MM.1S (cell line): ENCODE measurements around the gene SERPINA3.
A peak's percentile ranks its signal among the peaks of the same experiment; 100 is the strongest.

Source experiments
- DNase-seq: peaks from one replicate; pipeline ENCODE4 v3.0.0-alpha.2; 2015
- H2AFZ ChIP-seq: fragments of 300-600 bp; sonication (generic); 2 replicates; pipeline ENCODE4 v1.6.0; 2016; ENCODE audit warnings: antibody characterized with exemption, low read length
- H3F3A ChIP-seq: fragments of 300-600 bp; sonication (generic); 2 replicates; pipeline ENCODE4 v1.6.1; 2016; ENCODE audit warnings: mild to moderate bottlenecking, antibody characterized with exemption, low read length, moderate library complexity, mixed read lengths; ENCODE audit not compliant: insufficient read depth
- H3K27ac ChIP-seq: fragments of 300-600 bp; sonication (generic); 2 replicates; pipeline ENCODE4 v1.5.1; 2016; ENCODE audit warnings: mild to moderate bottlenecking, low read length
- H3K27me3 ChIP-seq: fragments of 300-600 bp; sonication (generic); replicated peaks from 2 replicates; pipeline ENCODE4 v1.6.0; 2016; ENCODE audit warnings: low read length; ENCODE audit not compliant: insufficient read depth
- H3K36me3 ChIP-seq: fragments of 300-600 bp; sonication (generic); replicated peaks from 2 replicates; pipeline ENCODE4 v1.6.1; 2016; ENCODE audit warnings: mild to moderate bottlenecking, low read length, mixed read lengths; ENCODE audit not compliant: insufficient read depth
- H3K4me1 ChIP-seq: fragments of 300-600 bp; sonication (generic); 2 replicates; pipeline ENCODE4 v1.6.1; 2016; ENCODE audit warnings: low read length, mixed read lengths
- H3K4me2 ChIP-seq: fragments of 300-600 bp; sonication (generic); 2 replicates; pipeline ENCODE4 v1.6.0; 2016; ENCODE audit warnings: low read depth, low read length
- H3K4me3 ChIP-seq: fragments of 300-600 bp; sonication (generic); 2 replicates; pipeline ENCODE4 v1.5.1; 2016; ENCODE audit warnings: low read length, mixed read lengths
- H3K79me2 ChIP-seq: fragments of 300-600 bp; sonication (generic); 2 replicates; pipeline ENCODE4 v1.6.1; 2016; ENCODE audit warnings: mixed run types, low read length, mixed read lengths
- H3K9ac ChIP-seq: fragments of 300-600 bp; sonication (generic); 2 replicates; pipeline ENCODE4 v1.6.1; 2016; ENCODE audit warnings: low read length, mixed read lengths
- H3K9me2 ChIP-seq: fragments of 300-600 bp; sonication (generic); replicated peaks from 2 replicates; pipeline ENCODE4 v1.6.1; 2016; ENCODE audit warnings: mild to moderate bottlenecking, low read length, mixed read lengths; ENCODE audit not compliant: insufficient read depth
- H3K9me3 ChIP-seq: fragments of 300-600 bp; sonication (generic); replicated peaks from 2 replicates; pipeline ENCODE4 v1.6.1; 2016; ENCODE audit warnings: mild to moderate bottlenecking, low read length, mixed read lengths; ENCODE audit not compliant: insufficient read depth
- H4K20me1 ChIP-seq: fragments of 300-600 bp; sonication (generic); 2 replicates; pipeline ENCODE4 v1.6.1; 2016; ENCODE audit warnings: mild to moderate bottlenecking, low read length, moderate library complexity, mixed read lengths; ENCODE audit not compliant: insufficient read depth
- EZH2 ChIP-seq: fragments of 300-600 bp; sonication (generic); optimal IDR thresholded peaks from 2 replicates; pipeline ENCODE3; 2017; ENCODE audit warnings: low read depth, mild to moderate bottlenecking, antibody characterized with exemption, low read length, mixed read lengths
- EZH2phosphoT487 ChIP-seq: fragments of 300-600 bp; sonication (generic); IDR thresholded peaks from 2 replicates; pipeline ENCODE4 v1.6.1; 2018; ENCODE audit warnings: antibody characterized with exemption, low read length
- TF ChIP-seq, protein P1 (sequence below): fragments of 300-600 bp; sonication (generic); IDR thresholded peaks from 2 replicates; pipeline ENCODE4 v1.5.1; 2016; ENCODE audit warnings: antibody characterized with exemption, low read length, mixed read lengths

SERPINA3 gene

DNA sequence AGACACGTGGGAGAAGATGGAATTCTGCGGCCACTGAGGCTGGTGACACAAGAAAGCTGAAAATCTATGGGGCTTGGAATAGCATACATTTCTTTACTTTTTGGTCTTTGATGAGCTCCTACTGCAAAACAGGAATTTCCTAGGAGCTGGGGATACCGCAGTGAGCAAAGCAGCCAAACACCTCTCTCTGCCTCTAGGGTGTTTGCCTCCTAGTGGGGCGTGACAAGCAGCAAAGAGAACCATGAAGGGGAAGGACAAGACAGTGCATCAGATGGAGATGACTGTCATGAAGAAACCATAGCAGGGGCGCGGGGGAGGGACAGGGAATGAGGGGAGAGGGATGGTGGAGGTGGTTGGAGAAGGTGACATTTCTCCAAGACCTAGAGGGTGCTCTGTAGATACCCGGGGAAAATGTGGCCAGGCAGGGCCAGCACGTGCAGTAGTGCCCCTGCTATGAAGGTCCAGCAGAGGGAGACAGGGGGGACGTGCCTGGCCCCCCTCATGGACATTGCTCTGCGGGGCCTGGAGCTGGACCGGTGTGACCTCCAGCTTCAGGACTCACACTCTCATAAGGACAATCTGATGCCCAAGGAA, 58.6 kb downstream of the SERPINA3 start:
- Histone ChIP-seq H3K4me2 (no peak overlapping the region), H3K27me3 (no peaks in the 10 kb centered on the region), H3K9me2 (no peaks in the 10 kb centered on the region), H3K27ac (no peak overlapping the region), H3K4me1 (no peaks in the 10 kb centered on the region), H3K4me3 (no peak overlapping the region), H4K20me1 (no peaks in the 10 kb centered on the region), H3K79me2 (no peaks in the 10 kb centered on the region), H3F3A (no peaks in the 10 kb centered on the region), H2AFZ (no peak overlapping the region), H3K9me3 (no peaks in the 10 kb centered on the region), H3K9ac (no peak overlapping the region), H3K36me3 (no peaks in the 10 kb centered on the region)
- DNase-seq = no peak
- TF ChIP-seq EZH2phosphoT487 = no peak
- no peak for TF ChIP-seq EZH2
- TF ChIP-seq, protein P1, sequence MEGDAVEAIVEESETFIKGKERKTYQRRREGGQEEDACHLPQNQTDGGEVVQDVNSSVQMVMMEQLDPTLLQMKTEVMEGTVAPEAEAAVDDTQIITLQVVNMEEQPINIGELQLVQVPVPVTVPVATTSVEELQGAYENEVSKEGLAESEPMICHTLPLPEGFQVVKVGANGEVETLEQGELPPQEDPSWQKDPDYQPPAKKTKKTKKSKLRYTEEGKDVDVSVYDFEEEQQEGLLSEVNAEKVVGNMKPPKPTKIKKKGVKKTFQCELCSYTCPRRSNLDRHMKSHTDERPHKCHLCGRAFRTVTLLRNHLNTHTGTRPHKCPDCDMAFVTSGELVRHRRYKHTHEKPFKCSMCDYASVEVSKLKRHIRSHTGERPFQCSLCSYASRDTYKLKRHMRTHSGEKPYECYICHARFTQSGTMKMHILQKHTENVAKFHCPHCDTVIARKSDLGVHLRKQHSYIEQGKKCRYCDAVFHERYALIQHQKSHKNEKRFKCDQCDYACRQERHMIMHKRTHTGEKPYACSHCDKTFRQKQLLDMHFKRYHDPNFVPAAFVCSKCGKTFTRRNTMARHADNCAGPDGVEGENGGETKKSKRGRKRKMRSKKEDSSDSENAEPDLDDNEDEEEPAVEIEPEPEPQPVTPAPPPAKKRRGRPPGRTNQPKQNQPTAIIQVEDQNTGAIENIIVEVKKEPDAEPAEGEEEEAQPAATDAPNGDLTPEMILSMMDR = no peak

DNA sequence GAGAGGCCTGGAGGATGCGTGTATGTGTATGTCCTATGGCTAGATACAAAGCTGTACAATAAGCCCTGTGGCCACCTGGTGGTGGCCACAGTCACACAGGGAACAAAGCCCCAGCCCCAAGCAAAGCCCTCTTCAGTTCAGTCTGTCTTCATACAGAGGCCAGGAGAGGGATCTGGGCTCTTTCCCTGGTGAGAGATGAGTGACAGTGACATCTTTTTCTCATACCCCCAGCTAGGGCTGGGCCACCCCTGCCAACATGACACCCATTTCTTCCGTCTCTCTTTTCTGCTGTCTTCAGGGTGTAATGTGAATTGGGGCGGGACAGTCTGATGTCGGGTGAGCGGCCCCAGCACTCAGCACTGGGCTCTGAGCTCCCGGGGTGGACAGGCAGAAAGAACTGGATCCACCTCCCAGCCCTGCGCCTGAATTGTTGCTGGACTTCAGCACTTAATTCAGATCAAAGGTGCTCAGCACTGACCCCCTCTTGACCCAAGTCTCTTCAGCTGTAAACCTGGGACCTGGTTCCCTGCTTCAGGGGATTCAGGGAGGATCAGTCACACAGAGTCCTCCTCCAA, 59.8 kb downstream of the SERPINA3 start:
- Histone ChIP-seq H3K79me2 (no peaks in the 10 kb centered on the region), H3K4me1 (no peaks in the 10 kb centered on the region), H3K27ac (no peak overlapping the region), H3F3A (no peaks in the 10 kb centered on the region), H3K36me3 (no peaks in the 10 kb centered on the region), H3K9ac (no peak overlapping the region), H3K9me3 (no peaks in the 10 kb centered on the region), H2AFZ (no peak overlapping the region), H3K27me3 (no peaks in the 10 kb centered on the region), H3K4me3 (no peak overlapping the region), H3K9me2 (no peaks in the 10 kb centered on the region), H4K20me1 (no peaks in the 10 kb centered on the region), H3K4me2 (no peak overlapping the region)
- TF ChIP-seq EZH2 = no peak
- TF ChIP-seq, protein P1 = 0 out of 2 replicates have a peak, but pooled peaks have one; percentile 4
- DNase-seq = no peak

DNA sequence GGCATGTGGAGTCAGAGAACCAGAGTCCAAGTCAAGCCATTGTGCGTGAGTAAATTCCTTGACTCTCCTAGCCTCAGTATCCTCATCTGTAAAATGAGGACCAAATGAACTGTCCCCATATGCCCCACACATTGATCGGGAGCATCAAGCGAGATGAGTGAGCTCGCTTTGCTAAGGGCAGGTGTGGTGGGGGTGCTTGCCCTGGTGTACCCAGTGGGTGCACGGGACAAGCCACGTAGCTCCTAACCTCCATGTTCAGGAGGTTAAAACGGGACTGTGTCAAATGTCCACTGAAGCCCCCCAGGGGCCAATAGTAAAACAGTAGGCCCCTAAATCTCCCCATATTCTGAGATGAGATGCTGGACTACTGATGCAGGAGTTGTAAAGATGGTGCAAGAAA, 60.9 kb downstream of the SERPINA3 start:
- Histone ChIP-seq H3K9me3 (no peaks in the 10 kb centered on the region), H2AFZ (no peak overlapping the region), H3K4me2 (no peak overlapping the region), H3K79me2 (no peaks in the 10 kb centered on the region), H3K9me2 (no peaks in the 10 kb centered on the region), H3K4me3 (no peak overlapping the region), H3K36me3 (no peaks in the 10 kb centered on the region), H3K9ac (no peak overlapping the region), H4K20me1 (no peaks in the 10 kb centered on the region), H3K27ac (no peak overlapping the region), H3K27me3 (no peaks in the 10 kb centered on the region), H3F3A (no peaks in the 10 kb centered on the region), H3K4me1 (no peaks in the 10 kb centered on the region)
- DNase-seq = no peak
- TF ChIP-seq EZH2phosphoT487 = no peak
- TF ChIP-seq, protein P1 = no peak
- TF ChIP-seq EZH2 = no peak
